CD4-positive, alpha-beta T cell (primary cell): Measurements from ENCODE around the gene TMEM87B. TPM values are rescaled to one million over a fixed set of nuclear protein-coding genes. Genes with fewer than 3 reads are reported as not detected.

Experiments used
- ATAC-seq: fragments of 200-7000 bp; cut with Tn5 transposase; one replicate; pipeline ENCODE4 v1.10.0; 2022; ENCODE audit warnings: mild to moderate bottlenecking; ENCODE audit not compliant: poor library complexity
- CTCF ChIA-PET: fragments of 350-600 bp; sonication (Branson Sonifier 250); formaldehyde crosslinking; loops from one replicate; lab custom pipeline; 2021; ENCODE audit warnings: antibody characterized with exemption, inconsistent platforms; lab: Charles Lee
- POLR2A ChIA-PET: fragments of 350-600 bp; sonication (Branson Sonifier 250); formaldehyde crosslinking; loops from one replicate; lab custom pipeline; 2021; ENCODE audit warnings: antibody characterized with exemption, inconsistent platforms; lab: Charles Lee
- DNase-seq, 14 experiments: peaks; one replicate each; pipeline ENCODE4 v3.0.0-alpha.2; 2013 to 2020; ENCODE audit warnings: mixed read lengths in 2 of 14
- H3K27ac ChIP-seq, 2 donors: one replicate each; pipeline versions ENCODE4 v1.5.1 to v1.7.0; 2013; ENCODE audit warnings: low read length in 2 of 2, low read depth in 1 of 2, mild to moderate bottlenecking in 1 of 2
- H3K27me3 ChIP-seq, 2 experiments: 1 replicate in 1 of 2; 2 replicates in 1 of 2; pipeline versions ENCODE4 v1.6.1 to v1.7.0; 2013; ENCODE audit warnings: low read length in 2 of 2, control low read depth in 1 of 2, mild to moderate bottlenecking in 1 of 2, moderate library complexity in 1 of 2; ENCODE audit not compliant: insufficient read depth in 2 of 2, control insufficient read depth in 1 of 2
- H3K36me3 ChIP-seq: one replicate; pipeline ENCODE4 v1.6.1; 2013; ENCODE audit warnings: low read length, control low read depth; ENCODE audit not compliant: insufficient read depth
- H3K4me1 ChIP-seq: one replicate; pipeline ENCODE4 v1.6.1; 2013; ENCODE audit warnings: low read length, control low read depth; ENCODE audit not compliant: insufficient read depth
- H3K4me3 ChIP-seq: one replicate; pipeline ENCODE4 v1.5.1; 2013; ENCODE audit warnings: mild to moderate bottlenecking, low read length, moderate library complexity
- H3K9me3 ChIP-seq, 2 experiments: 1 replicate in 1 of 2; 2 replicates in 1 of 2; pipeline versions ENCODE4 v1.6.1 to v1.7.0; 2013; ENCODE audit warnings: low read length in 2 of 2, mild to moderate bottlenecking in 2 of 2, control low read depth in 1 of 2, moderate library complexity in 1 of 2; ENCODE audit not compliant: control insufficient read depth in 1 of 2, insufficient read depth in 1 of 2
- H3K27ac Mint-ChIP-seq: one replicate; pipeline ENCODE4 v1.8.0; 2020; ENCODE audit warnings: mixed read lengths
- H3K27me3 Mint-ChIP-seq: one replicate; pipeline ENCODE4 v1.8.0; 2021; ENCODE audit warnings: mixed read lengths
- H3K36me3 Mint-ChIP-seq: one replicate; pipeline ENCODE4 v1.8.0; 2021; ENCODE audit warnings: low read depth, mixed read lengths
- H3K4me1 Mint-ChIP-seq: one replicate; pipeline ENCODE4 v1.8.0; 2021; ENCODE audit warnings: low read depth, mixed read lengths
- H3K4me3 Mint-ChIP-seq: one replicate; pipeline ENCODE4 v1.8.0; 2020; ENCODE audit warnings: mild to moderate bottlenecking, mixed read lengths
- H3K9me3 Mint-ChIP-seq: one replicate; pipeline ENCODE4 v1.8.0; 2020; ENCODE audit warnings: mixed read lengths
- intact Hi-C, 2 experiments: fragments of 100-400 bp; cut with DNase I in 1 of 2; cut with micrococcal nuclease in 1 of 2; formaldehyde crosslinking; loops; one replicate each; pipeline versions ENCODE4 v1.15.1 to v1.9.0; 2023 to 2025; cut with DNase I, micrococcal nuclease
- total RNA-seq, 174 experiments: library from RNA in 2 of 174; stranded (reverse) in 2 of 174; gene quantifications; one replicate each; pipeline ENCODE4 v1.2.3 and lab custom pipeline; 2021 to 2026
- TF ChIP-seq, protein P1 (sequence below): fragments of 200-600 bp; IDR thresholded peaks from one replicate; pipeline ENCODE4 v1.8.0; 2022; ENCODE audit warnings: antibody characterized with exemption, mild to moderate bottlenecking

TMEM87B gene
- total RNA-seq, 2 experiments from 2014 or later, result 8.9 to 12.1 TPM

- no peak overlapping the region for H3K27ac Mint-ChIP-seq
Measured at GRCh38 chr2:112159454-112159921, 104.4 kb downstream of the TMEM87B start.

GRCh38 chr2:112160283-112161250 is 105.5 kb downstream of the TMEM87B start:
- POLR2A ChIA-PET, result interaction anchor here (1.3 kb wide), 1 partner anchor 22 kb away, joined by 3 read pairs; no protein-coding TSS in a partner anchor
- Histone ChIP-seq H3K9me3 (no peaks in the 10 kb centered on the region), H3K27me3 (no peaks in the 10 kb centered on the region), H3K4me1 (peaks cover 20% of the 10 kb centered on the region), H3K4me3 (no peak overlapping the region), H3K27ac (no peak overlapping the region), H3K36me3 (no peaks in the 10 kb centered on the region)
- peak in 1 of 14 experiments; percentile 6 for DNase-seq
- TF ChIP-seq, protein P1, sequence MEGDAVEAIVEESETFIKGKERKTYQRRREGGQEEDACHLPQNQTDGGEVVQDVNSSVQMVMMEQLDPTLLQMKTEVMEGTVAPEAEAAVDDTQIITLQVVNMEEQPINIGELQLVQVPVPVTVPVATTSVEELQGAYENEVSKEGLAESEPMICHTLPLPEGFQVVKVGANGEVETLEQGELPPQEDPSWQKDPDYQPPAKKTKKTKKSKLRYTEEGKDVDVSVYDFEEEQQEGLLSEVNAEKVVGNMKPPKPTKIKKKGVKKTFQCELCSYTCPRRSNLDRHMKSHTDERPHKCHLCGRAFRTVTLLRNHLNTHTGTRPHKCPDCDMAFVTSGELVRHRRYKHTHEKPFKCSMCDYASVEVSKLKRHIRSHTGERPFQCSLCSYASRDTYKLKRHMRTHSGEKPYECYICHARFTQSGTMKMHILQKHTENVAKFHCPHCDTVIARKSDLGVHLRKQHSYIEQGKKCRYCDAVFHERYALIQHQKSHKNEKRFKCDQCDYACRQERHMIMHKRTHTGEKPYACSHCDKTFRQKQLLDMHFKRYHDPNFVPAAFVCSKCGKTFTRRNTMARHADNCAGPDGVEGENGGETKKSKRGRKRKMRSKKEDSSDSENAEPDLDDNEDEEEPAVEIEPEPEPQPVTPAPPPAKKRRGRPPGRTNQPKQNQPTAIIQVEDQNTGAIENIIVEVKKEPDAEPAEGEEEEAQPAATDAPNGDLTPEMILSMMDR, result no peak
- H3K4me1 Mint-ChIP-seq, result peaks cover 14% of the 10 kb centered on the region
- H3K4me3 Mint-ChIP-seq, result no peak overlapping the region
- no peak overlapping the region for H3K27ac Mint-ChIP-seq
- H3K36me3 Mint-ChIP-seq, result no peaks in the 10 kb centered on the region
- H3K9me3 Mint-ChIP-seq, result no peaks in the 10 kb centered on the region
- no peaks in the 10 kb centered on the region for H3K27me3 Mint-ChIP-seq
- CTCF ChIA-PET, result no interaction called here
- intact Hi-C loops, result no loop called here
- no peak for ATAC-seq

More at GRCh38 chr2:112159454-112159921, 104.4 kb downstream of the TMEM87B start:
- Histone ChIP-seq H3K4me3 (no peak overlapping the region), H3K36me3 (no peaks in the 10 kb centered on the region), H3K27me3 (no peaks in the 10 kb centered on the region), H3K27ac (no peak overlapping the region), H3K9me3 (no peaks in the 10 kb centered on the region), H3K4me1 (peaks cover 31% of the 10 kb centered on the region)
- H3K36me3 Mint-ChIP-seq, result no peaks in the 10 kb centered on the region
- H3K4me3 Mint-ChIP-seq, result no peak overlapping the region
- H3K9me3 Mint-ChIP-seq, result no peaks in the 10 kb centered on the region
- H3K27me3 Mint-ChIP-seq, result no peaks in the 10 kb centered on the region
- POLR2A ChIA-PET, result interaction anchor here (0.6 to 1.3 kb wide), 2 partner anchors 24 to 29 kb away, joined by 3 read pairs; no protein-coding TSS in a partner anchor
- H3K4me1 Mint-ChIP-seq, result peaks cover 24% of the 10 kb centered on the region
- TF ChIP-seq, protein P1, result no peak
- intact Hi-C loops, result loop anchor here in 1 of 2 experiments (5.0 kb wide), 1 partner anchor 37 kb away; no protein-coding TSS in a partner anchor
- peak in 2 of 14 experiments; percentile 12 to 29 for DNase-seq
- CTCF ChIA-PET, result no interaction called here
- no peak for ATAC-seq

DNA sequence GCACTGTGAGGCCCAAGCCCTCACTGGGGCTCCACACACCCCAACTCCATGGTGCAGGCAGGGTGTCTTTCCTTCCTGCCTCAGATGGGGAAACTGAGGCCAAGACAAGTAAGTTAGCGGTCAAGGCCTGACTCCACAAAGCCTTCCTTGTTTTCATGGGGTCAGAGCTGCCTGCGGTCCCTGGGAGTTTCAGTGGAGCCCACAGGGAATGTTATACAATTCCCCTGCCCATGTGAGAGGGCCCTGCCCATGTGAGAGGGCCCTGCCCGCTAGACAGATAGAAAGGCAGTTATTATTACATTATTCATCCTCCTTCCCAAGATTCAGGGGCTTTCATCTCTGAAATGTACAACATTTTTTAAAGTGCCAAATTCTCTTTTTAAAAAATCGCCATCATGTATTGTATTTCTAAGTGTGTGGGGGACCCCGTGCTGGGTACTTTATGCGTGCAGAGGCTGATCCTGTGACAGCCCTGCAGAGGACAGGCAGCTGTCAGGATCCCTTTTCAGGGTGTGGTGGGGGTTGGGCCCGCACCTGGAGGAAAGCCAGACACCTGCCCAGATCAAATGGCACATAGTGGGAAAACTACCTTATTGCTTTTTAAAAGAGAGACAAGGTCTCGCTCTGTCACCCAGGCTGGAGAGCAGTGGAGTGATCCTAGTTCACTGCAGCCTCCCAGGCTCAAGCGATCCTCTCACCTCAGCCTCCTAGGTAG is 106.5 kb downstream of the TMEM87B start:
- TF ChIP-seq, protein P1, result no peak
- Histone ChIP-seq H3K9me3 (no peaks in the 10 kb centered on the region), H3K4me3 (no peak overlapping the region), H3K27ac (no peak overlapping the region), H3K27me3 (no peaks in the 10 kb centered on the region), H3K4me1 (peaks cover 11% of the 10 kb centered on the region), H3K36me3 (no peaks in the 10 kb centered on the region)
- no peaks in the 10 kb centered on the region for H3K9me3 Mint-ChIP-seq
- intact Hi-C loops, result no loop called here
- no peak for DNase-seq
- no peaks in the 10 kb centered on the region for H3K27me3 Mint-ChIP-seq
- no peak overlapping the region for H3K27ac Mint-ChIP-seq
- no peak overlapping the region for H3K4me3 Mint-ChIP-seq
- POLR2A ChIA-PET, result no interaction called here
- ATAC-seq, result no peak
- CTCF ChIA-PET, result no interaction called here
- H3K4me1 Mint-ChIP-seq, result peaks cover 7% of the 10 kb centered on the region
- no peaks in the 10 kb centered on the region for H3K36me3 Mint-ChIP-seq
